RKO (cell line): ENCODE results near the gene KRI1.

ENCODE experiments used
- DNase-seq: peaks from one replicate; pipeline ENCODE4 v3.0.0-alpha.2; 2016; ENCODE audit warnings: low spot score

The KRI1 gene

DNA sequence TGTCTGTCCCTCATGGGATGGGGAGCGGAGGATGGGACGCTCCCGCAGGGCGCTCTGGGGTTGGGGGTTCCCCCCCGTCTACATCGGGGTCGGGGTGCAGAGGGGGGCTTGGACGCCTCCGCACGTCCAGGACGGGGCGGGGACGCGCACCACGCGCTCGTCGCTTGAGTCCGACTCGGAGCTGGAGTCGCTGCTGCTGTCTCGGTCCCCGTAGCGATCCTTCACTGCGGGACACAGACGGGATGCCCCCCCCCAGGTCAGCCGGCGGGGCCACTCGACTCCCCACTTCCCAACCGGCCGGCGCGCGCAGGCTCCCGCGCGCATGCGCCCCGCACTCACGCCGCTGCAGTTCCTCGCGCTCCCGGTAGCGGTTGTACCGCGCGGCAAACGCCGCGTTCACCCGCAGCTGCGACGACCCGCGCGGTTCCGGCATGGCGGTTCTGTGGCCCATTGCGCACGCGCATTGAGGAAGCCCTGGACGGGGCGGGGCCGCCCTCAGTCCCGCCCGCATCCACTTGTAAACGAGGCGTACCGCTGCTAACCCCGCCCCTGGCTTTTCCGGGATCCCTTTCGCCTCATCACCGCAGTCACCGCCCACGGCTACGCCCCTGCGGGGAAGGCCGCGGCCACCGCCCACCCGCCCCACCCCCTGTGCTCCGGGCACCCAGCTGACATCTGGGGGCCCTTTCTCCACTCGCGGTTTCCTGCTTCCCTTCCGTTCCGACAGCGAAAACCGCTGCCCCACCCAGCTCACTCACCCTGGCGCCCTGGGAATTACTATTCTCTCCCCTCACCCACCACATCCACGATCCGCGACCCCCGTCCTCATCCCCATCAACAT, at the start of gene KRI1:
TSS of gene KRI1 (minus strand) at position 444 of the 841 bp plus-strand sequence. CDS start at position 433, 11 bp downstream.
- peak; percentile 97 for DNase-seq

DNA sequence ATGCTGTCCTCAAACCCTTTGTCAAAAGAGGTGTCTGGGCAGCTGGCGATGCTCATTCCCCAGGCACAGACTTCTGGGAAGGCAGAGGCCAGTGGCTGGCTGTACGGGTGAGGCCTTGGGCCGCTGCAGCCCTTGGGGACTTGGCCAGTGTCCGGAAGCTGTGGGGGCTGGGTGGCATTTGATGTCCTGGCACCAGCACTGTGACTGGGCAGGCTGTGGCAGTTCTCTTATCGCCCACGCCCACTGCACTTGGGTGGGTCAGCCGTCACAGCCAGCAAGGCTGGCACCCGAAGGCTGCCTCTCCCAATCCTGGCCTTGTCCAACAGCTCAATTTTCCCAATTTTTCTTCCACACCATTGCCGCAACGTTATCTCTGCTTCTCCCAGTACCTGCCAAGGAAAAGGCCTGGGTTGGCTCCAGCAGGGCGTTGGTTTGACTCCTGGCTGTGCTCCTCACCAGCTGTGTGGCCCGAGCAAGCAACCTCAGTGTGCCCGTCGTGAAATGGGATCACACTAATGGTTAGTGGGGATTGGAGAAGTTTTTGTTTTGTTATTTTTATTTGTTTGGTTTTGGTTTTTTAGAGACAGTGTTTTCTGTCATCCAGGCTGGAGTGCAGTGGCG, 46.8 kb upstream of the KRI1 start:
- DNase-seq = no peak

DNA sequence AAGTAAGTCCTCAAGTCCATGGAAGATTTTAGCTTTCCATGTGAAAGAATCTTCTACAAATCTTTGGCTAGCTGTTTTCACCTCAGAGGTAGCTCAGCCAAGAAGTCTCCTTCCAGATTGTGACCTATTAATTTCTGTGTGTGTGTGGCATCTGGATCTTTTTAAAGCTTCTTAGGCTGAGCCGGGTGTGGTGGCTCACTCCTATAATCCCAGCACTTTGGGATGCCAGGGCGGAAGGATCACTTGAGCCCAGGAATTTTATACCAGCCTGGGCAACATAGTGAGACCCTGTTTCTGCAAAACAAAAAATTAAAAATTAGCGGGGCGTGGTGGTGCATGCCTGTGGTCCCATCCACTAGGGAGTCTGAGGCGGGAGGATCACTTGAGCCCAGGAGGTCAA, 46.1 kb upstream of the KRI1 start:
- no peak for DNase-seq

DNA sequence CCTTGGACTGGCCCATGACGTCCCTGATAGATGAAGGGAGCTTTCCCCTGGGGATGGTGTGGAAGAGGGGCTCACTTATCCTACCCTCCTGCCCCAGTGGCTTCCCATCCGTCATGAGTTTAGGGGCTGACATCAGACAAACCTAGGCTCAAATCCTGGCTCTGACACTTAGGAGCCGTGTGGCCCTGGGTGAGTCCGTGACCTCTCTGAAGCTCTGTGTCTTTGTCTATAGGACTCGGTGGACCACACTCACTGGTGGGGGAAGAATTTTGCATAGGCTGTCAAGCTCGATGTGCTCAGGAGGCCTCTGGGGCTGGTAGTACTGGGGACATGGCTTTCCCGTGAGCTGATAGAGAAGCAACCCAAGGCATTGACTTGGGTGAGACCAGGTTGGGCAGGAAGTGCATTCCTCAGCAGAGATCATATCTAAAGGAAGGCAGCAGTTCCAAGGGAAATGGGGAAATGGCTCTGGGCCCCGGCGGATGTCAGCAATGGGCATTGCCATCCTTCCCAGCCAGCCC, 38.7 kb upstream of the KRI1 start:
- DNase-seq = no peak

DNA sequence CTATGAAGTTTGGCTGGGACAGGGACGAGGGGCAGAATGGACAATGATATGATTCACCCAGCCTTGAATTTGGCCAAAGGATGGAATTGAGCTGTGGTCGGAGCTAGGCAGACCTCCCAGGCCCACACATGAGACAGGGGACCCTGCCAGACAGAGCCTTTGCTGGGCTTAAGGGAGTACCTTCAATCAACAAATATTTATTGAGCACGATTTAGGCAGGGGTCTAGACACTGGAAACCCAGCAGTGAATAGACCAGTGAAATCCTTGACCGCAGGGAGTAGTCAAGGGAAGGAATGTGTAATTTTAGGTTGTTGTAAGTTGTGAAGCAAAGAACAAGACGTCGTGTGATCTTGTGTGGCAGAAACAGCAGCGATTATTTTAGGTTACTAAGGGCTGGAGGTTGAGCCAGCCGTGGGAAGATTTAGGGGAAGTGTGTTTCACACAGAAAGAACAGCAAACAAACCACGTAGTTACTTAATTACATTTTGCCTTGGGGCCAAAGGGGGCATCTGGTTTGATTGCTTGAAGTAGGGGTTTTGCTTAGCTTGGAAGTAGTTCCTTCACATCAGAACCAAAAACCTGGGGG, 38.2 kb upstream of the KRI1 start:
- no peak for DNase-seq

DNA sequence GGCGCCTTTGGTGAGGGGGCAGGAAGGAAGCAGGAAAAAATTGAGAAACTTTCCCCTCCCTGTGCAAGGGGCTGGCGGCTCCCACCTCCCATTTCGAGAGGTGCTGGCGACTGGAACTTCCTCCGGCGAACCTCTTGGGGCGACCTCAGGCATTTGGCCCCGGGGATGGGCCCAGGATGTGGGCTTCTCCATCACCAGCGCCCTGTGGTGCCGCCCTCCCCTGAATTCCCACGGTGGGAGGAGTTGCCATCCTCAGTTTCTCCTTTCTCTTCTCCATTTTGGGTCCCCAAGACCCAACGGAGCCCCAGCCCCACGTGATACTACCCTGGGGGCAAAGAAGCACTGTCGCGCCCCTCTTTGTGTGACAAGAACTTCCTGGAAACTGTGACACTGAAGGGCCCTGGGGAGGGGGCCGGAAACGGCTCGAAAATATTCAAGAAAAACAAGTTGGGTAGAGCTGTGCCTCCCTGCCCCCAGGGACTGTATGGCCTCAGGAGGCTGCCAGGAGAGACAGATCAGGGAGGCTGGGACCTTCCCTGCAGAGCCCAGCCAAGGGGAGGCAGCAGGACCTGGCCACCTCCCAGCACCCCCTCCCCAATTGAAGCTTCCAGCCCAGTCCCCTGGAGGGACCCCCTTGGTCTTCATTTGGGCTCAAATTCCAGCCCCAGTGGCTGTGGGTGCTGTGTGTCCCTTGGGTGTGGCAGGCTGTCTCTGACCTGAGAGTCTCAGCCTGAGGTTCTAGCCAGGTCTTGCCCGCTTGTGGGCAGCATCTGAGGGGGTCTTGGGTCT, 37.5 kb upstream of the KRI1 start:
- no peak for DNase-seq

DNA sequence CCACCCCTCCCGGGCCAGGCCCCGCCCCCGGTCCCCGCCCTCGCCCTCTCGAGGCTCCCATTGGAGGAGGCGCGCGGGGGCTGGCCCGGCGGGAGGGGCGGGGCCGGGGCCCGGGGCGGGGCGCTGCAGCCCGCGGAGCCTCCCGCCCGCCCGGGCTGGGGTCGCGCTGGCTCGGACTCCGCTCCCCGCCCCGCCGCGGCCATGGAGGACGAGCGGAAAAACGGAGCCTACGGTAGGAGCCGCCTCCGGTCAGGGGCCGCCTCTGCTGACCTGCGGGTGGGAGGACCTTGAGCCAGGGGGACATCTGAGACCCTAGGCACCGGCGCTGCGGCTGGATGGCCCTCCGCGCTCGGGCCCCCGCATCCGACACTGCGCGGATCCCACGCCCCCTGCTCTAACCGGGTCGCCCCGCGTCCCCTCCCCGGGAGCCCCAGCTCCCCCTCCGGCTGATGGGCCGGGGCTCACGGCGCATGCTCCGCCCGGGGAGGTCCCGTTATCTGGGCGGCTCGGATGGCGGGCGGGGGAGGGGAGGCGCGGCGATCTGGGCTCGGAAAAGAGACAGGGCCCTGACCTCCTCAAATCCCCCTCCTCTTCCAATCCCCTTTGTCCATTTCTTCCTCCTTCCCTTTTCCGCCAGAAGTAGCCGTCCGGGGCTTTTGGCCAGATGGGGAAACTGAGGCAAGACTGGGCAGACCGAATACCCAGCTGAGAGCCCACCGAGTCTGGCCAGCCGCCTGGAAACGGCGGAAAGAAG, 36.7 kb upstream of the KRI1 start:
- DNase-seq = peak; percentile 61

DNA sequence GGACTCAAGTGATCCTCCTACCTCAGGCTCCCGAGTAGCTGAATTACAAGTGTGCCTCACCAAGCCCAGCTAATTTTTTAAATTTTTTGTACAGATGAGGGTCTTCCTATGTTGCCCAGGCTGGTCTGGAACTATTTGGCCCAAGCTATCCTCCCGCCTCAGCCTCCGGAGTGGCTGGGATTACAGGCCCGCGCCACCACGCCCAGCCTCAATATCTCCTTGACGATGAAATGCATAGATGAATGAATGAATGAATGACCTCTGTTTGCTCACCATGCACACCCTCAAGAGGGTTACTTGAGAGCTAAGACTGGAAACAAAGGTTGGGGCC, 36.2 kb upstream of the KRI1 start:
- DNase-seq = no peak

DNA sequence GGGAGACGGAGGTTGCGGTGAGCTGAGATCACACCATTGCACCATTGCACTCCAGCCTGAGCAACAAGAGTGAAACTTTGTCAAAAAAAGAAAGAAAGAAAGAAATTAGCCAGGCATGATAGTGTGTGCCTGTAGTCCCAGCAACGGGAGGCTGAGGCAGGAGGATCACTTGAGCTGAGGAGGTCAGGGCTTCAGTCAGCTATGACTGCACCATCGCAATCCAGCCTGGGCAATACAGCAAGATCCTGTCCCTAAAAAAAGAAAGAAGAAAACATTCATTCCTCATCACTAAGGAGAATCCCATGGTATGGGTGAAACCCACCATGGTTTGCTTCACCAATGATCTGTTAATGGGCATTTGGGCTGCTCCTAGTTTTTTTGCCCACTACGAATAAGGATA, 34.3 kb upstream of the KRI1 start:
- DNase-seq = no peak

DNA sequence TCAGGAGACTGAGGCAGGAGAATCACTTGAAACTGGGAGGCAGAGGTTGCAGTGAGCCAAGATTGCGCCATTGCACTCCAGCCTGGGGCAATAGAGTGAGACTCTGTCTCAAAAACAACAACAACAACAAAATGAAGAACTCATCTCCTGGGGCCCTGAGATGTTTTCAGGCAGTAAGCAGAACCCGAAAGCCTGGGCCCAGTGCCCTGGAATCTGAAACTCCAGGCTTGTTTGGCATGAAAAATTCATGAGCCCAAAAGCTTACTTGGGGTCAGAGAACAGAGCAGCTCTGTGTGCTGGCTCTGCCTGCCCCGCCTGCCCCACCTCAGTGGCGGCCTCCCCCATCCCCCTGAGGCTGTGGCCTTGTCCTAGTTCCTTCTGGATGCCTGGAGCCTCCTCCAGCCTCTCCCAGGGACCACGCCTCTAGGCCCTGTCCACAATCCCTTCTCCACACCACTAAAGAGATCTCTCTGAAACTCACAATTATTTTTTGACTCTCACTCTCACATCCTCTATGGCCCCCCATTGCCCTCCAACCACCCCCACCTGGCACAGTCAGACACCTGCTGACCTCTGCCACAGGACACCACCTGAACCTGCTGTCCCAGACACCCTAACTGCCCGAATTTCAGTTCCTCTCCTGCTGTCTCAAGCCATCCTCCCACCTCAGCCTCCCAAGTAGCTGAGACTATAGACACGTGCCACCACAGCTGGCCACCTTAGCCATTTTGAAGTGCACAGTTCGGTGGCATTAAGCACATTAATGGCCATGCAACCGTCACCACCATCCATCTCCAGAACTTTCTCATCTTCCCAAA, 28.2 kb upstream of the KRI1 start:
- no peak for DNase-seq

DNA sequence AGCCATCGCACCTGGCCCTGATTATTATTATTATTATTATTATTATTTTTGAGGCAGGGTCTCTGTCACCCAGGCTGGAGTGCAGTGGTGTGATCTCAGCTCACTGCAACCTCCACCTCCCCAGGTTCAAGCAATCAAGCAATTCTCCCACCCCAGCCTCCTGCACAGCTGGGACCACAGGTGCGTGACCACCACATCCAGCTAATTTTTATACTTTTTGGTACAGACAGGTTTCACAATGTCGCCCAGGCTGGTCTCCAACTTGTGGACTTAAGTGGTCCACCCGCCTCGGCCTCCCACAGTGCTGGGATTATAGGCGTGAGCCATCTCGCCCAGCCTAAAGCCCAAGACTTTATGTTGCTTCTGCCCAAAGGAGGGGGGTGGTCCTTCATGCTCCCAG, 27.3 kb upstream of the KRI1 start:
- no peak for DNase-seq

DNA sequence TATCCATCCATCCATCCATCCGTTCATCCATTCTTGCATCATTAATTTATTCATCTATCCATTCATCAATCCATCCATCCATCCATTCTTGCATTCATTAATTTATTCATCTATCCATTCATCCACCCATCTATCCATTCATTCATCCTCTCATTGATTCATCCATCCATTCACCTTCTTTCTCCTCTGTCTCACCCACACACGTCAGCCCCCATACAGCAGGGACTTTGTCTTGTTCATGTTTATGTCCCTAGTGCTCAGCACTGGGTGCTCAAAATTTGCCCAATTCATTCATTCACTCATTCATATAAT, 22.0 kb upstream of the KRI1 start:
- DNase-seq = no peak

DNA sequence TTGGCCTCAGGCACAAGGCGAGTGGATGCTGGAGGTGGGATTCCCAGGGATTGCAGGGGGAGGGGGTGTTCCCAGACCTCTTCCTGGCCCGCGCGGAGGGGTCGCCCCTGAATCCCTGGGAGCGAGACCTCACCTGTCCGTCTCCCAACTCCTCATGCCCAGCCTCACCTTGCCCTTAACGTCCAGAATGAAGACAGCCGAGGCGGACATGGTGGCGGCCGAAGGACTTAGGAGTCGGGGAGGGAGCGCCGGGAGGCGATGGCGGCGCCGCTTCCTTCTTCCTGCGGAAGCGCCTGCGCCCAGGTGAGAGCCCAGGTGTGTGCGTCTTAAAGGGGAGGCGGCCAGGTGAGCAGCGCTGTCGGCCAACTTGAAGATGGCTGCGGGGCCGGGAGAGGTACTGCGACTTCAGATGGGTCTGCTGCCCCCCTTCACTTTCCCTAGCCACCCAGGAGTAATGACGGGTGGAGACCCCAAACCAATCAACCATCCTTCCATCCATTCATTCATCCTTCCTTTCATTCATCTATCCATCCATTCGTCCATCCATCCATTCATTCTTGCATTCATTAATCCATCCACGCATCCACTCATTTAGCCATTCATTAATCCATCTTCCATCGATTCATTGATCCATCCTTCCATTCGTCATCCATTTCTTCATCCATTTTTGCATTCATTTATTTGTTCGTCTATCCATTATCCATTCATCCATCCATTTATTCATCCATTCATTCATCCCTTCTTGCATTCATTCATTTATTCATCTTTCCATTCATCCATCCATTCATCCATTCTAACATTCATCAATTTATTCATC, 21.4 kb upstream of the KRI1 start, which contains the start of gene AP1M2:
TSS of gene AP1M2 (minus strand) at position 291 of the 817 bp plus-strand sequence. CDS start at position 210, 81 bp downstream.
- DNase-seq = no peak

DNA sequence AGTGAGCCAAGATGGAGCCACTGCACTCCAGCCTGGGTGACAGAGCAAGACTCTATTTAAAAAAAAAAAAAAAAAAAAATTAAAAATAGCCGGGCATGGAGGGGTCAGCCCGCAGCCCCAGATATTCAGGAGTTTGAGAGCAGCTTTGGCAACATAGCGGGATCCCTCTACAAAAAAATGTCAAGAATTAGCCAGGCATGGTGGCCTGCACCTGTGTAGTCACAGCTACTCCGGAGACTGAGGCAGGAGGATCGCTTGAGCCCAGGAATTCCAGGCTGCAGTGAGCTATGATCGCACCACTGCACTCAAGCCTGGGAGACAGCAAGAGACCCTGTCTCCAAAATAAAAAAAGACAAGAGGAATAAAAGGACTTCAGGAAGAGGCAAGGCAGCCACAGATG, 20.6 kb upstream of the KRI1 start:
- DNase-seq = no peak

DNA sequence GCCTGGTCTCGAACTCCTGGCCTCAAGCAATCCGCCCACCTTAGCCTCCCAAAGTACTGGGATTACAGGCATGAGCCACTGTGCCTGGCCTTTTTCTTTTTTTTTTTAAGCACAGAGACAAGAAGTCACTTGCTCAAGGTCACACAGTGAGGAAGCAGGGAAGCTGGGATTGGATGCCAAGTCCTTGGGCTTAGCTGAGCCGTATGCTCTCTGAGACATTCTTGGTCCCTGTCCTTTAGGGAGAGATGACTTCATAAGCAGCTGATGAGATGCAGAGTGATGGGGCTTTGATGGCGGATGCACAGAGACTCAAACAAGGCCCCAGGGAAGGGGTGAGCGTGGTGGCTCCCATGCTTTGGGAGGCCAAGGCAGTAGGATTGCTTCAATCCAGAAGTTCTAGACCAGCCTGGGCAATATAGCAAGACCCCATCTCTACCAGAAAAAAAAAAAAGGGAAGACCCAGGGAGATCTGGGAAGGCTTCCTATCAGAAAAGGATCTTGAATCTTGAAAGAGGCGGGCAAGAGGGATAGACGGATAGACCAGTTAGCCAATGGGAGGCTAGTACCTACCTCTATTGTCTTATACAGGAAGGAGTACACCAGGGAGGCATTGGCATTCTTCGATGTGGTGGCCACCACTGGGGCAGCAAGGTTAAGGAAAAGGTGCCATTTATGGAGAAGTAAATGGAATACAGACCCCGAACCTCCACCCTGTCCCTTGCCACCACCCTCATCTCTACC, 17.4 kb upstream of the KRI1 start:
- no peak for DNase-seq

DNA sequence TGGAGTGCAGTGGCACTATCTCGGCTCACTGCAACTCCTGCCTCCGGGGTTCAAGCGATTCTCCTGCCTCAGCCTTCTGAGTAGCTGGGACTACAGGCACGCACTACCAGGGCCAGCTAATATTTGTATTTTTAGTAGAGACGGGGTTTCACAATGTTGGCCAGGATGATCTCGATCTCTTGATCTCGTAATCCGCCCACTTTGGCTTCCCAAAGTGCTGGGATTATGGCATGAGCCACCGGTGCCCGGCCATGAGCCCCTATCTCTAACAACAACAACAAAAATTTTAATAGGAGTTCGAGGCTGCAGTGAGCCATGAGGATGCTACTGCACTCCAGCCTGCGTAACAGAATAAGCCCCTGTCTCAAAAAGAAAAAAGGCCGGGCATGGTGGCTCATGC, 16.3 kb upstream of the KRI1 start:
- no peak for DNase-seq

DNA sequence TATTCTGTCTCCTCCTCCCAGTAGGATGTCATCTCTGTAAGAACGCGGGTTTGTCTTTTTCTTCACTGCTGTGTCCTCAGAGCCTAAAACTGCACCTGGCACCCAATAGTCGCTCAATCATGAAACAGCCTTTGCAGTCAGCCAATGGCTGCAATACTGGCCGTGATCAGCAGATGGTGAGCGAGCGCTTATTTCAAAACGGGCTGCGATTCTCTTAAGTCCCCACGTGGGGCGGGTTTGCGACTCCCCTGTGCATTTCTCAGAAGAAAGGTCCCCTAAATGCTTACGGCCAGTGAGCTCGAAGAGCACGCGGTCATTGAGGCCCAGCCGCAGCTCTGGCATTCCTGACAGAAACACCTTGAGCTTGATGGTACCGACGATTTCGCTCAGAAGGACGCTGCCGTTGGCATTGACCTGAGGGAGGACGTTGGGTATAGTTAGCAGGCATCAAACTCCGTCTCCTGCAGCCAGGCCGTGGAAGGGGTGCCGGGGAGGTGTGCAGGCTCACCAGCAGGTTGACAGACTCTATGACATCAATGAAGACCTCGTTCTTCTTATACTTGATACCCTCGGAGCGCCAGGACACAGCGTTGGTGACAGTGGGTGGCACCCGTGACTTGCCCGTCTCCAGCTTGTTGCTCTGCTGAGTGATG, 15.3 kb upstream of the KRI1 start:
- peak; percentile 95 for DNase-seq

DNA sequence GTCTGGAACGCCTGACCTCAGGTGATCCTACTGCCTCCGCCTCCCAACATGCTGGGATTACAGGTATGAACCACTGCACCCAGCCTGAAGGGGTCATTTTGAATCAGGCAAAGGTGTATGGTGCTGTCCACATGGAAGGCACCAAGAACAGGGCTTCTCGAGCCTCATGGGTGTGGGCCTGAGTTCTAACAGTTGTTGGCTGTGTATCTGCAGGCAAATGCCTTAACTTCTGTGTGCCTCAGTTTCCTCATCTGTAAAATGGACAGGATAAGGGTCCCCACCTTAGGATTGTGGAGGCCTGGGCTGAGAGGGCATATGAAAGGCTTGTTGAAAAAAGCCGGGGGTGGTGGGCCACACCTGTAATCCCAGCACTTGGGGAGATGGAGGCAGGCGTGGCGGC, 12.1 kb upstream of the KRI1 start:
- DNase-seq = no peak
